Measurements from ENCODE around the gene GAMT.

The GAMT gene

GRCh38 chr19:1418496-1418775, 17.1 kb upstream of the GAMT start:
- DNase-seq (ENCODE audit: low spot score), result no peak

GRCh38 chr19:1417681-1418495, 16.5 kb upstream of the GAMT start:
- DNase-seq (ENCODE audit: low spot score), result no peak

- DNase-seq (ENCODE audit: low spot score), result no peak
These were observed 15.8 kb upstream of the GAMT start for GRCh38 chr19:1417145-1417544.

- DNase-seq (ENCODE audit: low spot score), result no peak
These were observed 14.9 kb upstream of the GAMT start for GRCh38 chr19:1416014-1416841.

- DNase-seq (ENCODE audit: low spot score), result no peak
These were observed 11.9 kb upstream of the GAMT start for GRCh38 chr19:1412995-1413800.

- DNase-seq (ENCODE audit: low spot score), result no peak
These were observed 11.1 kb upstream of the GAMT start for GRCh38 chr19:1412323-1412923.

- DNase-seq (ENCODE audit: low spot score), result no peak
These were observed 10.2 kb upstream of the GAMT start for GRCh38 chr19:1411255-1412191.

- DNase-seq (ENCODE audit: low spot score), result no peak
These were observed 9.4 kb upstream of the GAMT start for GRCh38 chr19:1410789-1411188.

- no peak for DNase-seq (ENCODE audit: low spot score)
These were observed 8.9 kb upstream of the GAMT start for GRCh38 chr19:1410136-1410786.

- DNase-seq (ENCODE audit: low spot score), result no peak
These were observed 8.1 kb upstream of the GAMT start for GRCh38 chr19:1409204-1410005.

- peak; percentile 11 for DNase-seq (ENCODE audit: low spot score)
These were observed 7.2 kb upstream of the GAMT start for GRCh38 chr19:1408300-1409203.

- no peak for DNase-seq (ENCODE audit: low spot score)
These were observed 6.4 kb upstream of the GAMT start, which contains the start of gene DAZAP1 for GRCh38 chr19:1407528-1408299. Gene DAZAP1 (plus strand): TSS chr19:1407586. CDS start chr19:1407774, 188 bp downstream.

GRCh38 chr19:1406774-1407527, 5.6 kb upstream of the GAMT start:
- DNase-seq (ENCODE audit: low spot score), result peak; percentile 99

- DNase-seq (ENCODE audit: low spot score), result no peak
These were observed 1.2 kb upstream of the GAMT start for GRCh38 chr19:1402411-1403070.

GRCh38 chr19:1401889-1402217, 511 bp upstream of the GAMT start:
- DNase-seq (ENCODE audit: low spot score), result no peak

GRCh38 chr19:1400281-1401137, 833 bp downstream of the GAMT start:
- DNase-seq (ENCODE audit: low spot score), result no peak

All from LoVo (cell line).